ENCODE data around the gene GDPD1.

Gene GDPD1

DNA sequence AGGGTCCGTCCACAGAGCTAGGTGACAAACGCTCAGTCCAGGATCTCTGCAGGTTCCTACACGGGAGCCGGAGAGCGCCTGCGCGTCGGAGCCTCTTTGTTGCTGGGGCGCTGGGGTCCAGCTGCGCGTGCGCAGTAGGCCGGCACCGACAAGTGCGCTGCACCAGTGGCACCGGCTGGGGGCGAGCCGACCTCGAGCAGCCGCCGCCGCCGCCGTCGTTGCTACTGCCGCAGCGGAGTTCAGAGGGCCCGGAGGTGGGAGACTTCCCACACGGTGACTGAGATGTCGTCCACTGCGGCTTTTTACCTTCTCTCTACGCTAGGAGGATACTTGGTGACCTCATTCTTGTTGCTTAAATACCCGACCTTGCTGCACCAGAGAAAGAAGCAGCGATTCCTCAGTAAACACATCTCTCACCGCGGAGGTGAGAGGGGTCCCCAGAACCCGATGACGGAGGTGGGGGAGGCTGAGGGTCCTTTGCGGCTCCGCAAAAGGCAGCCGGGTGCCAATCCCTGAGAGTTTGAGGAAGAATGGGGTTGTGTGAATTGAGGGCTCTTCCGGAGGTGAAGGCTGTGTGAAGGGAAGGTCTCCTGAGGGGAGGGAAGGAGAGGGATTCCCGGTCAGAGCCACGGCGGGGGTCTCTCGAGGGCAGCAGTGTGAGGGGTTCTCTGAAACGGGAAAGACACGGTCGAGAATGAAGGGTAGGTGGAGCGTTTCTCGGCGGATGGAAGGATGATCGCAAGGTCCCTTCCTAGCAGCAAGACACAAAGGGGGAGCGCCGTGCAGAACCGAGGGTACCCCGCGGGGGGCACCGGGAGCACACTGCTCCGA lies at the start of gene GDPD1 (continued):
- TF ChIP-seq ZNF341 (tag by site-specific recombination; IDR thresholded peaks at IDR 0.05; ENCODE audit: low read depth) (peak; percentile 98), ZNF16 (tag by site-specific recombination; IDR thresholded peaks at IDR 0.05; ENCODE audit: low read depth) (no peak; the same call in 1 of the 2 replicates), ZNF610 (tag by site-specific recombination; IDR thresholded peaks at IDR 0.05; ENCODE audit: borderline replicate concordance) (no peak; the same call in 1 of the 2 replicates), TCF7L2 (IDR thresholded peaks at IDR 0.05; ENCODE audit: borderline replicate concordance, low read depth, low read length) (no peak), ZNF510 (tag by site-specific recombination; IDR thresholded peaks at IDR 0.05; ENCODE audit: insufficient replicate concordance) (no peak), ZNF530 (tag by site-specific recombination; IDR thresholded peaks at IDR 0.05; ENCODE audit: low read depth) (no peak), GLIS2 (tag by site-specific recombination; IDR thresholded peaks at IDR 0.05) (peak; percentile 98), ZBTB21 (tag by site-specific recombination; IDR thresholded peaks at IDR 0.05) (no peak; the same call in 1 of the 2 replicates), ZNF23 (tag by site-specific recombination; IDR thresholded peaks at IDR 0.05; ENCODE audit: borderline replicate concordance) (no peak), ZSCAN23 (tag by site-specific recombination; IDR thresholded peaks at IDR 0.05) (0 out of 2 replicates have a peak, but pooled peaks have one; percentile 11), ZNF549 (tag by site-specific recombination; IDR thresholded peaks at IDR 0.05) (no peak), ZNF544 (tag by site-specific recombination; IDR thresholded peaks at IDR 0.05) (no peak), SP2 (tag by site-specific recombination; IDR thresholded peaks at IDR 0.05) (no peak), TRIM28 (IDR thresholded peaks at IDR 0.05; ENCODE audit: borderline replicate concordance, low read length) (peak; percentile 38; the same call in 1 of the 2 replicates), ZNF169 (tag by site-specific recombination; IDR thresholded peaks at IDR 0.05) (no peak), ZBTB7A (tag by site-specific recombination; IDR thresholded peaks at IDR 0.05; ENCODE audit: low read depth) (peak; percentile 76; the same call in 1 of the 2 replicates), ZNF473 (tag by site-specific recombination; IDR thresholded peaks at IDR 0.05) (no peak), ZNF114 (tag by site-specific recombination; IDR thresholded peaks at IDR 0.05) (no peak), GLI2 (tag by site-specific recombination; IDR thresholded peaks at IDR 0.05; ENCODE audit: borderline replicate concordance, low read depth) (no peak), ZFP3 (tag by site-specific recombination; IDR thresholded peaks at IDR 0.05; ENCODE audit: low read depth) (no peak)
- TF ChIP-seq, protein P1, sequence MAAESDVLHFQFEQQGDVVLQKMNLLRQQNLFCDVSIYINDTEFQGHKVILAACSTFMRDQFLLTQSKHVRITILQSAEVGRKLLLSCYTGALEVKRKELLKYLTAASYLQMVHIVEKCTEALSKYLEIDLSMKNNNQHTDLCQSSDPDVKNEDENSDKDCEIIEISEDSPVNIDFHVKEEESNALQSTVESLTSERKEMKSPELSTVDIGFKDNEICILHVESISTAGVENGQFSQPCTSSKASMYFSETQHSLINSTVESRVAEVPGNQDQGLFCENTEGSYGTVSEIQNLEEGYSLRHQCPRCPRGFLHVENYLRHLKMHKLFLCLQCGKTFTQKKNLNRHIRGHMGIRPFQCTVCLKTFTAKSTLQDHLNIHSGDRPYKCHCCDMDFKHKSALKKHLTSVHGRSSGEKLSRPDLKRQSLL (tag by site-specific recombination; IDR thresholded peaks at IDR 0.05) = no peak
- TF ChIP-seq, protein P2, sequence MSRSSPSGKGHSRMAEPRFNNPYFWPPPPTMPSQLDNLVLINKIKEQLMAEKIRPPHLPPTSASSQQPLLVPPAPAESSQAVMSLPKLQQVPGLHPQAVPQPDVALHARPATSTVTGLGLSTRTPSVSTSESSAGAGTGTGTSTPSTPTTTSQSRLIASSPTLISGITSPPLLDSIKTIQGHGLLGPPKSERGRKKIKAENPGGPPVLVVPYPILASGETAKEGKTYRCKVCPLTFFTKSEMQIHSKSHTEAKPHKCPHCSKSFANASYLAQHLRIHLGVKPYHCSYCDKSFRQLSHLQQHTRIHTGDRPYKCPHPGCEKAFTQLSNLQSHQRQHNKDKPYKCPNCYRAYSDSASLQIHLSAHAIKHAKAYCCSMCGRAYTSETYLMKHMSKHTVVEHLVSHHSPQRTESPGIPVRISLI (tag by site-specific recombination; IDR thresholded peaks at IDR 0.05) = no peak
- TF ChIP-seq, protein P3, sequence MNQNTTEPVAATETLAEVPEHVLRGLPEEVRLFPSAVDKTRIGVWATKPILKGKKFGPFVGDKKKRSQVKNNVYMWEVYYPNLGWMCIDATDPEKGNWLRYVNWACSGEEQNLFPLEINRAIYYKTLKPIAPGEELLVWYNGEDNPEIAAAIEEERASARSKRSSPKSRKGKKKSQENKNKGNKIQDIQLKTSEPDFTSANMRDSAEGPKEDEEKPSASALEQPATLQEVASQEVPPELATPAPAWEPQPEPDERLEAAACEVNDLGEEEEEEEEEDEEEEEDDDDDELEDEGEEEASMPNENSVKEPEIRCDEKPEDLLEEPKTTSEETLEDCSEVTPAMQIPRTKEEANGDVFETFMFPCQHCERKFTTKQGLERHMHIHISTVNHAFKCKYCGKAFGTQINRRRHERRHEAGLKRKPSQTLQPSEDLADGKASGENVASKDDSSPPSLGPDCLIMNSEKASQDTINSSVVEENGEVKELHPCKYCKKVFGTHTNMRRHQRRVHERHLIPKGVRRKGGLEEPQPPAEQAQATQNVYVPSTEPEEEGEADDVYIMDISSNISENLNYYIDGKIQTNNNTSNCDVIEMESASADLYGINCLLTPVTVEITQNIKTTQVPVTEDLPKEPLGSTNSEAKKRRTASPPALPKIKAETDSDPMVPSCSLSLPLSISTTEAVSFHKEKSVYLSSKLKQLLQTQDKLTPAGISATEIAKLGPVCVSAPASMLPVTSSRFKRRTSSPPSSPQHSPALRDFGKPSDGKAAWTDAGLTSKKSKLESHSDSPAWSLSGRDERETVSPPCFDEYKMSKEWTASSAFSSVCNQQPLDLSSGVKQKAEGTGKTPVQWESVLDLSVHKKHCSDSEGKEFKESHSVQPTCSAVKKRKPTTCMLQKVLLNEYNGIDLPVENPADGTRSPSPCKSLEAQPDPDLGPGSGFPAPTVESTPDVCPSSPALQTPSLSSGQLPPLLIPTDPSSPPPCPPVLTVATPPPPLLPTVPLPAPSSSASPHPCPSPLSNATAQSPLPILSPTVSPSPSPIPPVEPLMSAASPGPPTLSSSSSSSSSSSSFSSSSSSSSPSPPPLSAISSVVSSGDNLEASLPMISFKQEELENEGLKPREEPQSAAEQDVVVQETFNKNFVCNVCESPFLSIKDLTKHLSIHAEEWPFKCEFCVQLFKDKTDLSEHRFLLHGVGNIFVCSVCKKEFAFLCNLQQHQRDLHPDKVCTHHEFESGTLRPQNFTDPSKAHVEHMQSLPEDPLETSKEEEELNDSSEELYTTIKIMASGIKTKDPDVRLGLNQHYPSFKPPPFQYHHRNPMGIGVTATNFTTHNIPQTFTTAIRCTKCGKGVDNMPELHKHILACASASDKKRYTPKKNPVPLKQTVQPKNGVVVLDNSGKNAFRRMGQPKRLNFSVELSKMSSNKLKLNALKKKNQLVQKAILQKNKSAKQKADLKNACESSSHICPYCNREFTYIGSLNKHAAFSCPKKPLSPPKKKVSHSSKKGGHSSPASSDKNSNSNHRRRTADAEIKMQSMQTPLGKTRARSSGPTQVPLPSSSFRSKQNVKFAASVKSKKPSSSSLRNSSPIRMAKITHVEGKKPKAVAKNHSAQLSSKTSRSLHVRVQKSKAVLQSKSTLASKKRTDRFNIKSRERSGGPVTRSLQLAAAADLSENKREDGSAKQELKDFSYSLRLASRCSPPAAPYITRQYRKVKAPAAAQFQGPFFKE (tag by site-specific recombination; IDR thresholded peaks at IDR 0.05; ENCODE audit: borderline replicate concordance) = no peak
- TF ChIP-seq, protein P4, sequence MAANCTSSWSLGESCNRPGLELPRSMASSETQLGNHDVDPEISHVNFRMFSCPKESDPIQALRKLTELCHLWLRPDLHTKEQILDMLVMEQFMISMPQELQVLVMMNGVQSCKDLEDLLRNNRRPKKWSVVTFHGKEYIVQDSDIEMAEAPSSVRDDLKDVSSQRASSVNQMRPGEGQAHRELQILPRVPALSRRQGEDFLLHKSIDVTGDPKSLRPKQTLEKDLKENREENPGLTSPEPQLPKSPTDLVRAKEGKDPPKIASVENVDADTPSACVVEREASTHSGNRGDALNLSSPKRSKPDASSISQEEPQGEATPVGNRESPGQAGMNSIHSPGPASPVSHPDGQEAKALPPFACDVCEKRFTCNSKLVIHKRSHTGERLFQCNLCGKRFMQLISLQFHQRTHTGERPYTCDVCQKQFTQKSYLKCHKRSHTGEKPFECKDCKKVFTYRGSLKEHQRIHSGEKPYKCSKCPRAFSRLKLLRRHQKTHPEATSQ (tag by site-specific recombination; IDR thresholded peaks at IDR 0.05) = no peak
- TF ChIP-seq, protein P5, sequence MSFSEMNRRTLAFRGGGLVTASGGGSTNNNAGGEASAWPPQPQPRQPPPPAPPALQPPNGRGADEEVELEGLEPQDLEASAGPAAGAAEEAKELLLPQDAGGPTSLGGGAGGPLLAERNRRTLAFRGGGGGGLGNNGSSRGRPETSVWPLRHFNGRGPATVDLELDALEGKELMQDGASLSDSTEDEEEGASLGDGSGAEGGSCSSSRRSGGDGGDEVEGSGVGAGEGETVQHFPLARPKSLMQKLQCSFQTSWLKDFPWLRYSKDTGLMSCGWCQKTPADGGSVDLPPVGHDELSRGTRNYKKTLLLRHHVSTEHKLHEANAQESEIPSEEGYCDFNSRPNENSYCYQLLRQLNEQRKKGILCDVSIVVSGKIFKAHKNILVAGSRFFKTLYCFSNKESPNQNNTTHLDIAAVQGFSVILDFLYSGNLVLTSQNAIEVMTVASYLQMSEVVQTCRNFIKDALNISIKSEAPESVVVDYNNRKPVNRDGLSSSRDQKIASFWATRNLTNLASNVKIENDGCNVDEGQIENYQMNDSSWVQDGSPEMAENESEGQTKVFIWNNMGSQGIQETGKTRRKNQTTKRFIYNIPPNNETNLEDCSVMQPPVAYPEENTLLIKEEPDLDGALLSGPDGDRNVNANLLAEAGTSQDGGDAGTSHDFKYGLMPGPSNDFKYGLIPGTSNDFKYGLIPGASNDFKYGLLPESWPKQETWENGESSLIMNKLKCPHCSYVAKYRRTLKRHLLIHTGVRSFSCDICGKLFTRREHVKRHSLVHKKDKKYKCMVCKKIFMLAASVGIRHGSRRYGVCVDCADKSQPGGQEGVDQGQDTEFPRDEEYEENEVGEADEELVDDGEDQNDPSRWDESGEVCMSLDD (tag by site-specific recombination; IDR thresholded peaks at IDR 0.05) = peak; percentile 95
